HG02840 (cell line): Measurements from ENCODE around the gene TTLL9.

Experiments used
- ATAC-seq: cut with Tn5 transposase; IDR thresholded peaks from one replicate; pipeline ENCODE4 v1.9.1; 2021; ENCODE audit warnings: mild to moderate bottlenecking, moderate library complexity, moderate number of reproducible peaks; ENCODE audit not compliant: unreplicated experiment, low FRiP score

The TTLL9 gene

DNA sequence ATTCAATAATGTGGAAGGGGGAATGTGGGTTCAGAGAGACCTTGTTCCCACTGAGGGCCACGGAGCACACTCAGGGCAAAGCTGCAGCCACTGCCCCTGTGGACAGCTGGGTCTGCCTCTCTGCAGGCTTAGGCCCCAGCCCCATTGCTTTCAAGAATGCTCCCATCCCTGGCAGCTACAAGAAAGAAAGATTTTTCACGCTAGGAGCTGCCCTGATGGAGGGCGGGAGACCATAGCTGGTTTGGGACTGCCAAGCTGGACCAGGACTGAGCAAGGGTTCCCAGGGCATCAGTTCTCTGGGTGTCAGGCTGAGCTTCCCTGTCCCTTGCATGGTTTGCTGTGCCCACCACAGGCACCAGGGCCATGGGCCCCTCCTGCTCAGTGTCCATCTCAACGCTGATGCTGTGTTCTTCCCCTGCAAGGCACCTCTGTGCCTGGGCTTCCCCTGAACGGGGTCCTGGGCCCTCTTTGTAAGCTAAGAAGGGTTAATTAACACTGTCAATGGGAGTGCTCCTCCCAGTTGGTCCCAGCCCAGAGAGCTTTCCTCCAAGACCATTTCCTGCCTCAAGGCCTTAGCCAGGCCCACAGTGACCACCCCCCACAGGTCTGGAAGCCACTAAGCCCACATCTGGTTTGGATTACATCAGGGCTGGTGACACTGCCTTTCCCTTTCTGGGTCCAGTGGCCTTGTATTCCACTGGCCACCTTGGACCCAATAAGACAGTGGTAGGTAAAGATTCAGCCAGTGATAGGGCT lies 33.4 kb upstream of the TTLL9 start:
- no peak for ATAC-seq

DNA sequence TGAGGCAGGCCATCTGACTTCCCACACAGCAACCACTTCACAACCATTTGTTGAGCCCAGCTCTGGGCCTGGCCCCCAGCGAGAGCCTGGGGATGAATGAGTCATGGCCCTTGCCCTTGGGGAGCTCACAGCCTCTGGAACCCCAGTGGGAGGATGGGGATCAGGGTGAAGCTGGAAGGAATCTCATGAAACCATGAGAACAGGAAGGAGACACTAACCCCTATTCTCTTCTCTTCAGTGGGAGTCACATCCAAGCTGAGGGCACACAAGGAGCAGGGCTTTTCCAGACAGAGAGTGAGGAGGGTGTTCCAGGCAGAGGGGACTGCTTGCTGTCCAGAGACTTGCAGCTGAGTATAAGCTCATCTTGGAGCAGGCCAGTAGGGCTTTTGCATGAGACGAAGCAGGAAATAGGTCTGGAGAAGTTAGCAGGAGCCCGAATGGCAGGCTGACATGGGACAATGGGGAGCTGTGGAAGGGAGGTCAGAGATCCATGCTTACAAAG lies 32.5 kb upstream of the TTLL9 start:
- no peak for ATAC-seq

DNA sequence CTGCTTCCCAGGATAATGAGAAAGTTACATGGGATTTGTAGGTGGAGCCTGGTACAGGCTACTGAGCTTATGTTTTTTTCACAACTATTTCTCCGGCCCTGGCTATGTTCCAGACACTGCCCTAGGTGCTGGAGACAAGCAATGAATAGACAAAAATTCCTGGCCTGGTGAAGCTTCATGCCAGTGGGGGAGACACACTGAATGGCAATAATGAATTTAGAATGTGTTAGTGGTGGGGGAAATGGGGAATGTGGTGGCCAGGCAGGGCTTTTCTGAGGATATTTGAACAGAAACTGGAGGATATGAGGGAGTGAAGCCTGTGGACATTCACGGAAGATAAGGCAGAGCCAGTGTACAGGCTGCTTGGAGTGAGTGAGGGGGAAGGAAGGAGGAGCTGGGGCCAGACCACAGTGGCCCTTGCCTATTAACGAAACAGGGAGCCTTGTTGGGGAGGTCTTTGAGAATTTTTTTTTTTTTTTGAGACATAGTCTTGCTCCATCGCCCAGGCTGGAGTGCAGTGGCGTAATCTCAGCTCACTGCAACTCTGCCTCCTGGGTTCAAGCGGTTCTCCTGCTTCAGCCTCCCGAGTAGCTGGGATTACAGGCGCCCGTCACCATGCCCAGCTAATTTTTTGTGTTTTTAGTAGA lies 31.7 kb upstream of the TTLL9 start:
- no peak for ATAC-seq

DNA sequence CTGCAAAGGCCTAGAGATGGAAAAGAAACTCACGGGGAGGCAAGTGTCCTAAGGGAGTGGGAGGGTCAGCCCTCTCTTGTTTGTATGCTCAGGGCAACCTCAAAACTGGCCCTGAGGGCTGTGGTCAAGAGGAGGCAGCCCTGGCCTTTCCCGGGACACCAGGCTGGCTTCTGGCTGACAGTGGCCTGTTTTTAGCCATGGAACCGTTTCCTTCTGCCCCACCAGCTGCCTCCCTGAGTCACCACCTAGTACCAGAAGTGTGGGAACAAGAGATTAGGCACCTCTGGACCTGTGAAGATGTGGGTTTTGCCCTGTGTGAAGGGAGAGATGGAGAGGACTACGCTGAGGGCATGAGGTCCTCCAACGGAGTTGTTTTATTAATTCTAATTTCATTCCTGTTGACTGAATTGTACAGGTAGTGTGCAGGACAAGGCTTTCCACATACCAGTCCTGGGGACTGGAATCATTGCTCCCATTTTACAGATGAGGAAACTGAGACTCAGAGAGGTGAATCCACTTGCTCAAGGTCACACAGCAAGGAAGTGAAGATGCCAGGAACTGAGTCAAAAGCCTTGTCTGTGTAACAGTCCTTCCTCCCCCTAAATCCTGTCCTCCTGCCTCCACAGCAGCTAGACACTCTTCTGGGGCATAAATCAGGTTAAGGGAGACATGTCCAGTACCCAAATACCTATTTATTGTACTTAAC lies 30.5 kb upstream of the TTLL9 start:
- no peak for ATAC-seq

DNA sequence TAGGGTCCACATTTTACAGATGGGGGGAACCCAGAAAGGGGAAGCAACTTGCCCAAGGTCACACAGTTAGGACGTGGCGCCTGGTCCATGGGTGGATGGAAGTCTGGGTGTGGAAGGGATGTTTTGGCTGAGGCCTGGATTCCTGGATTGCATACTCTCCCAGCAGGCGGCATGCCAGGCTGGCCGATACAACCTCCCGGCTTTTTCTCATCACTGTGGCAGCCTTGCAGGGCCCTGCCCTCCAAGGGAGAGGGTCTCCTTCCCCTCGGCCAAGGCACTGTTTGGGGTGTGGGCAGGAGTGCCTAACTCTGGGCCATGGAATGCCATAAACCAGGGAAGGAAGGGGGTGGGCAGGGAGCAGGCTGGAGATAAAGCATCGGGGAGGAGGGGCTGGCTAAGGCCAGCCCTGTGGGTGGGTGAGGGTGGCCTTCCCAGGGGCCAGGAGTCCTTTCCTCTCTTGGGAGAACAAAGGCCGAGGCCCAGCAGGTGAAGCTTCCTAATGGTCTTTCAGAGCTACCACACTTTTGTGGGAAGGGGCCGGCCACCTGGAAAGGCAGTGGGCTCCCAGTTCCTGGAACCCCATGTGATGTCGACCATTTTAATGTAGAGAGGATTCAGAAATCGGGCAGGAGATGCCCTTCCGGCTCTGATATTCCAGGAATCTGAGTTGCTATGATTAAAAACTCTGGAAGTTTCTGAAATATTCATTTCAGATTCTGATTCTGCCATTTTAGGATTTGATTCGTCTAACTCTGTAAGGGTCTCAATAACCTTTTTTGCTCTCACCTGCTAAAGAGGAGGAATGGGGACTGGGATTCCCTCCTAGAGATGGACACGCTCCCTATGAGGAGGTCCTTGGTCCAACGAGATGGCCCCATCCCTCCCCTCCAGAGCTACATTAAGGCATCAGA lies 29.3 kb upstream of the TTLL9 start:
- ATAC-seq = no peak

- no peak for ATAC-seq
Observed at GRCh38 chr20:31841928-31842327, 28.5 kb upstream of the TTLL9 start.

GRCh38 chr20:31842471-31843157 lies 27.8 kb upstream of the TTLL9 start:
- ATAC-seq = no peak

DNA sequence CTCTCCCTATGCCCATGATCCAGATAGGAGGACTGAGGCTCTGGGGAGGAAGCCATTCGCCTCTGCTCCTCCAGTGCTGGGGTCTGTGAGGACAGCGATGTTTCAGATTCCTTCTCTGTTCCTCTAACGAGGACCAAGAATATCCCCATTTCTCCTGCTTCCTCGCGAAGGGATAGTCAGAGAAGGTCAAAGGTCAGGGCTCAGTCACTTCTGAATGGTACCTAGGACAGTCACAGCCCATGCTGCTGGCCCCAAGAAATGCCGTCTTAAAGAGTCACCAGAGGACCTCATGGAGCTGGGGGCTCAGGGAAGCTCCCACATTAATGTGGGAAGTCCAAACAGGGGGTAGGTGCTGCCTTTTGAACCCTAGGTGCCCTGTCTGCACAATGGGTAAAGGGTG lies 27.1 kb upstream of the TTLL9 start:
- no peak for ATAC-seq

- ATAC-seq = no peak
Observed at GRCh38 chr20:31843881-31844280, 26.6 kb upstream of the TTLL9 start.

DNA sequence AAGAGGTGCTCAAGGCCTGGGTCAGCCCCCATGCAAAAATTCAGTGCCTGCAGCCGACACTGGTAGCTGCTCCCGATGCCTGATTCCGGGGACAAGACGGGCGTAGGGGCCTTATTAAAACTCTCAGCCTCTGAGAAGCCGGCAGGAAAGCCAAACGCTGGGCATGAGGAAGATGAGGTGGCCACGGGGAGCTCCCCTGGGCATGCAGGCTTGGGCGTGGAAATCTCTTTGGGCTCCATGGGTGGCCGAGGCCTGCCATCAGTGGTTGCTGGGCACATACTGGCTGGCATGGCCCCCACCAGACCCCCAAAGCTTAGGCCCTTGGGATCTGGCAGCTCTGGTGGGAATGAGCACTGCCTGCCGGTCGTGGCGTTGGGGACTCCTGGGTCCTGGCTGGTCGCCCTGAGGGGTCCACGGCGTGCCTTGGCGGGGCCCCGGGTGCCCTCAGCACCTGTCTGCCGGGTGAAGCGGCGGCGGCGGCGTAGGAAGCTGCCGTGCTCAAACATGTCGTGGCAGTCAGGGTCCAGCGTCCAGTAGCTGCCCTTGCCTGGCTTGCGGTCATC lies 25.6 kb upstream of the TTLL9 start:
- no peak for ATAC-seq

DNA sequence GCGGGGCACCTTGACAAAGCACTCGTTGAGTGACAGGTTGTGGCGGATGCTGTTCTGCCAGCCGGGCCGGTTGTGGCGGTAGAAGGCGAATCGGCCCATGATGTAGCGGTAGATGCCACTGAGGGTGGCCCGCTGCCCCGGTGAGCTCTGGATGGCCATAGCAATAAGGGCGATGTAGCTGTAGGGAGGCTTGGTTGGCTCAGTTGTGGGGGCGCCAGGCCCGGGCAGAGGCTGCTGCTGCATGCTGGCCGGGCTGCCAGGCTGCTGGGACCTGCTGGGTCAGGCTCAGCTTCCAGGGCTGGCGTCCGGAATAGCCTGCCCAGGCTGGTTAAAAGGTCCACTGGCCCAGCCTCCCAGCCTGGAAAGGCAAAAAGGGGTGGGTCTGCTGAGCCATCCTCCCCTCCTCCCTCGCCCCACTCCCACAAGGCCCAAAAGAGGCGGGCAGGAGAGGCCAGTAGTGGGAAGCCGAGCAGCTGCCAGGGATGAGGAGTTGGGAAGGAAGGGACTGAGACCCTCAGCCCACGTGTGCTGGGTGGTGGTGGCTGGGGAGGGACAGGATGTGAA lies 25.1 kb upstream of the TTLL9 start, which contains the start of gene FOXS1:
Gene FOXS1, minus strand, starts transcription at position 305 of the 564 bp plus-strand sequence. Its CDS starts 62 bp downstream, at position 243.
- ATAC-seq = no peak

DNA sequence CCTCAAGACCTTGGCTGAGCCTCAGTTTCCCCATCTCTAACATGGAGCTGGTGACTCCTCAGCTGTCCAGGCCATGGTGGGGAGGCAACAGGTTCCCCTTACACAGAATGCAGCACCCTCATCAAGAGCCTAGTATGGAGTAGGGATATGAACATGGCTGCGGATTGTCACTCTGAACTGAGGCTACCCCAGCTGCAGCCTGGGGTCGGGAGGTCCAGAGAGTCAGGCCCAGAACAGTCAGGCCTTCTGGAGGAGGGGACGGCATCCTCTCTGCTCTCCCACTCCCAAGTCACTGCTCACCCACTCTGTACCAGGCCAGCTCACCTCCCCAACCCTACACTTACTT lies 23.7 kb upstream of the TTLL9 start:
- ATAC-seq = no peak

DNA sequence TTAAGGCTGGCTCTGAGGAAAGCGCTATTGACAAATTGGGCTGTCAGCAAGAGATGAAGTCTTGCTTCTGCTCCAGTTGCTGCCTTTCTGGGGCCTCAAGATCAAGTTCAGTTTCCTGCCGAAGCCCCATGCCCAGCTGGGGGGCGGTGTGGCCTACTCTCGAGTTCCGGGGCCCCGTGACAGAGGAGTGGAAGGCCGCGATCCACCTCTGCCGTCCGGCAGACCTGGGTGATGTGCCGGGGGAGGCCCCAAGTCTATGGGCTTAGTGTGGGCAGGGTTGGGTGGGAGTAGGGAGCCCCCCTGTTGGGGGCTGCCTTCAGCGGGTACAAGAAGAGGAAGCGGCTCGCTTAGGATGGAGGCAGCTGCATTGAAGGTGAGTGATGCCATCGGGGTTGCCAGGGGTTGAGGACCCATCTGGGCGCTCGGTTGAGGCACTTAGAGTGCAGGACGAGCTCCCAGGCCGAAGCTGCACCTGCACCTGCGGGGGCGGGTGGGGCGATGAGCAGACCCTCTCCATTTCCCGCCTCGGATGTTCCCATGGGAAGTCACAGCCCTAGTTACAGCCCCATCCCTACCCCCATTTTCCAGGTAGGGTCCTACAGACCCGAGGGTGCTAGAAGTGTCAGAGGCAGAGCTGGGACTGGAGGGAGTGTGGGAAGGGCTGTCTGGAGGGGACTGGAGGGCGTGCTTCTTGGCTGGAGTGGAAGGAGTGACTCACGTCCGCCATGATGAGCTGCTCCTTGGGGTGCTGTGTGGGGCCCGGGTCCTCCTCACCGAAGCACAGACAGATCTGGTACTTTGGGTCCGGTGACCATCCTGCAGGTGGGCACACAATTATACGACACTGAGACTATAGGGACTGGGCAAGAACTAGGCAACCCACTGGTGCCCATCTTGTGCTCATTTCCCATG lies 22.1 kb upstream of the TTLL9 start:
- no peak for ATAC-seq

GRCh38 chr20:31849306-31849930 lies 21.0 kb upstream of the TTLL9 start:
- no peak for ATAC-seq

DNA sequence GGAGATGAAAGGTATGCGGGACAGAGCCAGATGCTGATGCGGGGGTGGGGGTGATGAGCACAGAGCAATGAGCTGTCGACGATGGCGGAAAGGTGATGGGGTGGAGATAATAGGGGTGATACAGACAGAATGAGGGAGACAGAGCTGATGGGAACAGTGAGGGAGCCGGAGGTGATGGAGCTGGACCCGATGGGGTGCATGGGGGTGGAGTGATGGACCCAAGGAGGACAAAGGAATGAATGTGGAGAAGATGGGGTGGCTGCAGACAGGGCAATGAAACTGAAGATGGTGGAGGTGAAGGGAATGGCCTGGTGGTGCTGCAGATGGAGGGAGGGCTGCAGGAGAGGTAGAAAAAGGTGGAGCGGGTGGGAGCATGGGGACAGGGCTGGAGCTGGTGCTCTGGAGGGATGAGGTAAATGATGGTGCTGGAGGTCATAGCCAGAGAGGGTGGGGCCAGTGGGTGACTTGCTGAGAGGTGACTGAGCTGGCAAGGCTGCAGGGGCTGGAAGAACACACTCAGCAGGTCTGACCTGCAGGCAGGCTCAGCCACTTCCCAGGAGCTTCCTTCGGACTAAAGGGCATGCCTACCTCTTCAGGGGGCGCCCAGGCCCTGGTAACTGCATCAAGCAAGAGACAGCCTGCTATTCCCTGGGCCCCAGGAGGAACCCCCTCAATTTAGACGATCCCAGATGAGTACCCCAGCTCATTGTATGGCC lies 19.0 kb upstream of the TTLL9 start:
- ATAC-seq = no peak

- no peak for ATAC-seq
Observed at GRCh38 chr20:31853481-31853880, 17.0 kb upstream of the TTLL9 start.

GRCh38 chr20:31856516-31856915 lies 13.9 kb upstream of the TTLL9 start:
- ATAC-seq = no peak
